NCI-H1436 treated with DMSO at 0.1 percent for 48 hours (cell line): Measurements from ENCODE around the gene C16orf78.

ENCODE experiments used
- DNase-seq: peaks from one replicate; lab custom pipeline; 2025; lab: John Stamatoyannopoulos, UW

The C16orf78 gene

GRCh38 chr16:49395021-49395420 is 21.4 kb downstream of the C16orf78 start:
- no peak for DNase-seq

- no peak for DNase-seq
Measured at GRCh38 chr16:49396206-49396720, 22.7 kb downstream of the C16orf78 start.

GRCh38 chr16:49398761-49399160 is 25.2 kb downstream of the C16orf78 start:
- DNase-seq = no peak

- DNase-seq = no peak
Measured at GRCh38 chr16:49399594-49400364, 26.2 kb downstream of the C16orf78 start.

- no peak for DNase-seq
Measured at GRCh38 chr16:49400611-49401010, 27.0 kb downstream of the C16orf78 start.

GRCh38 chr16:49405123-49405522 is 31.5 kb downstream of the C16orf78 start:
- DNase-seq = no peak

GRCh38 chr16:49405530-49405929 is 31.9 kb downstream of the C16orf78 start:
- no peak for DNase-seq

GRCh38 chr16:49407873-49408550 is 34.4 kb downstream of the C16orf78 start:
- peak; percentile 16 for DNase-seq

- DNase-seq = no peak
Measured at GRCh38 chr16:49409121-49409520, 35.5 kb downstream of the C16orf78 start.

GRCh38 chr16:49410226-49410625 is 36.6 kb downstream of the C16orf78 start:
- no peak for DNase-seq

GRCh38 chr16:49411121-49411970 is 37.7 kb downstream of the C16orf78 start:
- DNase-seq = no peak

- no peak for DNase-seq
Measured at GRCh38 chr16:49414671-49415070, 41.1 kb downstream of the C16orf78 start.

- no peak for DNase-seq
Measured at GRCh38 chr16:49415083-49415482, 41.5 kb downstream of the C16orf78 start.

- DNase-seq = no peak
Measured at GRCh38 chr16:49416001-49416675, 42.5 kb downstream of the C16orf78 start.

- no peak for DNase-seq
Measured at GRCh38 chr16:49417354-49417753, 43.8 kb downstream of the C16orf78 start.

GRCh38 chr16:49419006-49419405 is 45.4 kb downstream of the C16orf78 start:
- no peak for DNase-seq

- no peak for DNase-seq
Measured at GRCh38 chr16:49419862-49420261, 46.3 kb downstream of the C16orf78 start.

GRCh38 chr16:49422896-49423295 is 49.3 kb downstream of the C16orf78 start:
- DNase-seq = no peak

GRCh38 chr16:49424961-49425360 is 51.4 kb downstream of the C16orf78 start:
- DNase-seq = no peak

- DNase-seq = no peak
Measured at GRCh38 chr16:49427771-49428170, 54.2 kb downstream of the C16orf78 start.

GRCh38 chr16:49428808-49429207 is 55.2 kb downstream of the C16orf78 start:
- DNase-seq = no peak

- no peak for DNase-seq
Measured at GRCh38 chr16:49431040-49431439, 57.4 kb downstream of the C16orf78 start.
